ENCODE data around the gene CLEC2B. TPM values are rescaled to one million over a fixed set of nuclear protein-coding genes. Genes with fewer than 3 reads are reported as not detected.

Gene CLEC2B
- total and polyA plus RNA-seq, 8 donors = 0.87 to 30.1 (median 9.6) TPM

GRCh38 chr12:9851927-9852326 lies 17.2 kb downstream of the CLEC2B start:
- DNase-seq = no peak
- Histone ChIP-seq H3K27ac (no peak overlapping the region), H3K36me3 (peaks cover 0 to 34% (median 22%) of the 10 kb centered on the region in 4 donors), H3K4me1 (no peaks in the 10 kb centered on the region), H3K27me3 (no peaks in the 10 kb centered on the region), H3K9me3 (peaks cover 0 to 19% (median 8%) of the 10 kb centered on the region in 4 donors), H3K4me3 (no peak overlapping the region)
- WGBS, 5 donors = 82 to 94% (median 88%) methylated on average over 2 of the region's 2 CpGs
- no peak for TF ChIP-seq POLR2A (IDR thresholded peaks at IDR 0.05)
- no peak for TF ChIP-seq EP300 (IDR thresholded peaks at IDR 0.05)
- no peak for TF ChIP-seq CTCF (IDR thresholded peaks at IDR 0.05)
- no peak for TF ChIP-seq POLR2AphosphoS5 (IDR thresholded peaks at IDR 0.05)
- intact Hi-C loops (cut with DNase I; ENCODE audit: low total_unique reads) = no loop called here

- TF ChIP-seq POLR2A (IDR thresholded peaks at IDR 0.05) (no peak), EP300 (IDR thresholded peaks at IDR 0.05) (no peak), CTCF (IDR thresholded peaks at IDR 0.05) (no peak), POLR2AphosphoS5 (IDR thresholded peaks at IDR 0.05) (no peak)
- Histone ChIP-seq H3K4me3 (no peak overlapping the region), H3K27me3 (no peaks in the 10 kb centered on the region), H3K9me3 (peaks cover 0 to 23% (median 8%) of the 10 kb centered on the region in 4 donors), H3K4me1 (no peaks in the 10 kb centered on the region), H3K36me3 (peaks cover 0 to 30% (median 22%) of the 10 kb centered on the region in 4 donors), H3K27ac (no peak overlapping the region)
- intact Hi-C loops (cut with DNase I; ENCODE audit: low total_unique reads) = no loop called here
- no peak for DNase-seq
- 90 to 96% (median 94%) methylated on average over 5 of the region's 5 CpGs for WGBS, 5 donors
Observed at GRCh38 chr12:9851050-9851449, 18.1 kb downstream of the CLEC2B start.

- intact Hi-C loops (cut with DNase I; ENCODE audit: low total_unique reads) = no loop called here
- H3K4me3 ChIP-seq = no peak overlapping the region
- TF ChIP-seq POLR2AphosphoS5 (IDR thresholded peaks at IDR 0.05) (no peak), EP300 (IDR thresholded peaks at IDR 0.05) (no peak), POLR2A (IDR thresholded peaks at IDR 0.05) (no peak)
- peaks cover 0 to 20% (median 18%) of the 10 kb centered on the region in 4 donors for H3K36me3 ChIP-seq
- no peaks in the 10 kb centered on the region for H3K27me3 ChIP-seq
- peaks cover 0 to 23% (median 8%) of the 10 kb centered on the region in 4 donors for H3K9me3 ChIP-seq
- no peaks in the 10 kb centered on the region for H3K4me1 ChIP-seq
- no peak for DNase-seq
- no peak overlapping the region for H3K27ac ChIP-seq
- WGBS, 5 donors = 69 to 82% (median 73%) methylated on average over 5 of the region's 5 CpGs
Observed at GRCh38 chr12:9848899-9849298, 20.3 kb downstream of the CLEC2B start.

GRCh38 chr12:9843407-9843806 lies 25.7 kb downstream of the CLEC2B start:
- Histone ChIP-seq H3K27ac (no peak overlapping the region), H3K4me3 (no peak overlapping the region), H3K36me3 (no peaks in the 10 kb centered on the region), H3K9me3 (peaks cover 0 to 9% (median 5%) of the 10 kb centered on the region in 4 donors), H3K4me1 (no peaks in the 10 kb centered on the region), H3K27me3 (no peaks in the 10 kb centered on the region)
- TF ChIP-seq POLR2A (IDR thresholded peaks at IDR 0.05) (no peak), CTCF (IDR thresholded peaks at IDR 0.05) (no peak), POLR2AphosphoS5 (IDR thresholded peaks at IDR 0.05) (no peak), EP300 (IDR thresholded peaks at IDR 0.05) (no peak)
- intact Hi-C loops (cut with DNase I; ENCODE audit: low total_unique reads) = no loop called here
- DNase-seq = no peak
- WGBS, 5 donors = 64 to 81% (median 70%) methylated on average over 3 of the region's 3 CpGs

GRCh38 chr12:9831720-9832119 lies 37.4 kb downstream of the CLEC2B start:
- no peak for TF ChIP-seq EP300 (IDR thresholded peaks at IDR 0.05)
- intact Hi-C loops (cut with DNase I; ENCODE audit: low total_unique reads) = no loop called here
- DNase-seq = no peak
- Histone ChIP-seq H3K36me3 (no peaks in the 10 kb centered on the region), H3K4me1 (no peaks in the 10 kb centered on the region), H3K9me3 (peaks cover 0 to 3% (median 0%) of the 10 kb centered on the region in 4 donors), H3K4me3 (no peak overlapping the region), H3K27me3 (no peaks in the 10 kb centered on the region), H3K27ac (no peak overlapping the region)
- WGBS, 5 donors = 44 to 54% (median 48%) methylated on average over 3 of the region's 3 CpGs
